ENCODE results near the gene EXOSC2.

Gene EXOSC2

GRCh38 chr9:130696139-130696650 is 2.6 kb downstream of the EXOSC2 start:
- Histone ChIP-seq H3K9me3 (ENCODE audit: control insufficient read depth in 2 of 2, low read length in 2 of 2) (no peaks in the 10 kb centered on the region), H3K4me3 (ENCODE audit: low read length in 2 of 2) (no peak overlapping the region), H3K9ac (ENCODE audit: low read length in 2 of 2) (no peak overlapping the region), H3K4me1 (ENCODE audit: control insufficient read depth, insufficient read depth, low read length) (peaks cover 28% of the 10 kb centered on the region), H3K27ac (ENCODE audit: low read length) (no peak overlapping the region), H3K27me3 (ENCODE audit: control insufficient read depth in 1 of 2, insufficient read depth in 2 of 2, low read length in 2 of 2) (no peaks in the 10 kb centered on the region), H3K36me3 (ENCODE audit: control insufficient read depth in 2 of 2, insufficient read depth in 2 of 2, low read length in 2 of 2) (peaks cover 22 to 39% of the 10 kb centered on the region in 2 donors)

- peaks cover 33% of the 10 kb centered on the region for H3K4me1 ChIP-seq (ENCODE audit: control insufficient read depth, insufficient read depth, low read length)
- no peak overlapping the region for H3K4me3 ChIP-seq (ENCODE audit: low read length in 2 of 2)
- no peaks in the 10 kb centered on the region for H3K27me3 ChIP-seq (ENCODE audit: control insufficient read depth in 1 of 2, insufficient read depth in 2 of 2, low read length in 2 of 2)
- peaks cover 29 to 43% of the 10 kb centered on the region in 2 donors for H3K36me3 ChIP-seq (ENCODE audit: control insufficient read depth in 2 of 2, insufficient read depth in 2 of 2, low read length in 2 of 2)
- no peaks in the 10 kb centered on the region for H3K9me3 ChIP-seq (ENCODE audit: control insufficient read depth in 2 of 2, low read length in 2 of 2)
- no peak overlapping the region for H3K9ac ChIP-seq (ENCODE audit: low read length in 2 of 2)
- H3K27ac ChIP-seq (ENCODE audit: low read length), result no peak overlapping the region
These were observed 3.4 kb downstream of the EXOSC2 start for GRCh38 chr9:130696996-130697395.

GRCh38 chr9:130698514-130698913 is 4.9 kb downstream of the EXOSC2 start:
- H3K9ac ChIP-seq (ENCODE audit: low read length in 2 of 2), result no peak overlapping the region
- no peaks in the 10 kb centered on the region for H3K27me3 ChIP-seq (ENCODE audit: control insufficient read depth in 1 of 2, insufficient read depth in 2 of 2, low read length in 2 of 2)
- H3K4me3 ChIP-seq (ENCODE audit: low read length in 2 of 2), result no peak overlapping the region
- no peak overlapping the region for H3K27ac ChIP-seq (ENCODE audit: low read length)
- H3K4me1 ChIP-seq (ENCODE audit: control insufficient read depth, insufficient read depth, low read length), result peaks cover 29% of the 10 kb centered on the region
- H3K36me3 ChIP-seq (ENCODE audit: control insufficient read depth in 2 of 2, insufficient read depth in 2 of 2, low read length in 2 of 2), result peaks cover 42 to 50% of the 10 kb centered on the region in 2 donors
- H3K9me3 ChIP-seq (ENCODE audit: control insufficient read depth in 2 of 2, low read length in 2 of 2), result no peaks in the 10 kb centered on the region

- Histone ChIP-seq H3K9me3 (ENCODE audit: control insufficient read depth in 2 of 2, low read length in 2 of 2) (no peaks in the 10 kb centered on the region), H3K27me3 (ENCODE audit: control insufficient read depth in 1 of 2, insufficient read depth in 2 of 2, low read length in 2 of 2) (no peaks in the 10 kb centered on the region), H3K27ac (ENCODE audit: low read length) (no peak overlapping the region), H3K36me3 (ENCODE audit: control insufficient read depth in 2 of 2, insufficient read depth in 2 of 2, low read length in 2 of 2) (peaks cover 47 to 56% of the 10 kb centered on the region in 2 donors), H3K4me1 (ENCODE audit: control insufficient read depth, insufficient read depth, low read length) (peaks cover 26% of the 10 kb centered on the region), H3K9ac (ENCODE audit: low read length in 2 of 2) (no peak overlapping the region), H3K4me3 (ENCODE audit: low read length in 2 of 2) (no peak overlapping the region)
These were observed 5.5 kb downstream of the EXOSC2 start for GRCh38 chr9:130699047-130699446.

- Histone ChIP-seq H3K36me3 (ENCODE audit: control insufficient read depth in 2 of 2, insufficient read depth in 2 of 2, low read length in 2 of 2) (peaks cover 48 to 54% of the 10 kb centered on the region in 2 donors), H3K27me3 (ENCODE audit: control insufficient read depth in 1 of 2, insufficient read depth in 2 of 2, low read length in 2 of 2) (no peaks in the 10 kb centered on the region), H3K9ac (ENCODE audit: low read length in 2 of 2) (no peak overlapping the region), H3K9me3 (ENCODE audit: control insufficient read depth in 2 of 2, low read length in 2 of 2) (no peaks in the 10 kb centered on the region), H3K27ac (ENCODE audit: low read length) (no peak overlapping the region), H3K4me3 (ENCODE audit: low read length in 2 of 2) (no peak overlapping the region), H3K4me1 (ENCODE audit: control insufficient read depth, insufficient read depth, low read length) (peaks cover 11% of the 10 kb centered on the region)
These were observed 7.8 kb downstream of the EXOSC2 start for GRCh38 chr9:130701059-130702022.

GRCh38 chr9:130703501-130703900 is 9.9 kb downstream of the EXOSC2 start:
- H3K4me3 ChIP-seq (ENCODE audit: low read length in 2 of 2), result no peak overlapping the region
- no peak overlapping the region for H3K27ac ChIP-seq (ENCODE audit: low read length)
- H3K9ac ChIP-seq (ENCODE audit: low read length in 2 of 2), result no peak overlapping the region
- no peaks in the 10 kb centered on the region for H3K9me3 ChIP-seq (ENCODE audit: control insufficient read depth in 2 of 2, low read length in 2 of 2)
- H3K36me3 ChIP-seq (ENCODE audit: control insufficient read depth in 2 of 2, insufficient read depth in 2 of 2, low read length in 2 of 2), result peaks cover 37 to 39% of the 10 kb centered on the region in 2 donors
- peaks cover 10% of the 10 kb centered on the region for H3K4me1 ChIP-seq (ENCODE audit: control insufficient read depth, insufficient read depth, low read length)
- H3K27me3 ChIP-seq (ENCODE audit: control insufficient read depth in 1 of 2, insufficient read depth in 2 of 2, low read length in 2 of 2), result no peaks in the 10 kb centered on the region

GRCh38 chr9:130707225-130707976 is 13.8 kb downstream of the EXOSC2 start:
- Histone ChIP-seq H3K27me3 (ENCODE audit: control insufficient read depth in 1 of 2, insufficient read depth in 2 of 2, low read length in 2 of 2) (no peaks in the 10 kb centered on the region), H3K27ac (ENCODE audit: low read length) (no peak overlapping the region), H3K36me3 (ENCODE audit: control insufficient read depth in 2 of 2, insufficient read depth in 2 of 2, low read length in 2 of 2) (peaks cover 17 to 18% of the 10 kb centered on the region in 2 donors), H3K4me1 (ENCODE audit: control insufficient read depth, insufficient read depth, low read length) (no peaks in the 10 kb centered on the region), H3K9ac (ENCODE audit: low read length in 2 of 2) (no peak overlapping the region), H3K9me3 (ENCODE audit: control insufficient read depth in 2 of 2, low read length in 2 of 2) (no peaks in the 10 kb centered on the region), H3K4me3 (ENCODE audit: low read length in 2 of 2) (no peak overlapping the region)

- Histone ChIP-seq H3K4me3 (ENCODE audit: low read length in 2 of 2) (no peak overlapping the region), H3K9me3 (ENCODE audit: control insufficient read depth in 2 of 2, low read length in 2 of 2) (no peaks in the 10 kb centered on the region), H3K9ac (ENCODE audit: low read length in 2 of 2) (no peak overlapping the region), H3K4me1 (ENCODE audit: control insufficient read depth, insufficient read depth, low read length) (peaks cover 8% of the 10 kb centered on the region), H3K36me3 (ENCODE audit: control insufficient read depth in 2 of 2, insufficient read depth in 2 of 2, low read length in 2 of 2) (no peaks in the 10 kb centered on the region), H3K27ac (ENCODE audit: low read length) (no peak overlapping the region), H3K27me3 (ENCODE audit: control insufficient read depth in 1 of 2, insufficient read depth in 2 of 2, low read length in 2 of 2) (no peaks in the 10 kb centered on the region)
These were observed 17.3 kb downstream of the EXOSC2 start for GRCh38 chr9:130710822-130711352.

- Histone ChIP-seq H3K36me3 (ENCODE audit: control insufficient read depth in 2 of 2, insufficient read depth in 2 of 2, low read length in 2 of 2) (no peaks in the 10 kb centered on the region), H3K27me3 (ENCODE audit: control insufficient read depth in 1 of 2, insufficient read depth in 2 of 2, low read length in 2 of 2) (no peaks in the 10 kb centered on the region), H3K27ac (ENCODE audit: low read length) (no peak overlapping the region), H3K4me1 (ENCODE audit: control insufficient read depth, insufficient read depth, low read length) (peaks cover 8% of the 10 kb centered on the region), H3K9ac (ENCODE audit: low read length in 2 of 2) (no peak overlapping the region), H3K4me3 (ENCODE audit: low read length in 2 of 2) (no peak overlapping the region), H3K9me3 (ENCODE audit: control insufficient read depth in 2 of 2, low read length in 2 of 2) (no peaks in the 10 kb centered on the region)
These were observed 17.9 kb downstream of the EXOSC2 start for GRCh38 chr9:130711469-130711868.

GRCh38 chr9:130712564-130713285 is 19.1 kb downstream of the EXOSC2 start:
- Histone ChIP-seq H3K4me3 (ENCODE audit: low read length in 2 of 2) (peak overlapping the region; percentile 78 to 81), H3K27me3 (ENCODE audit: control insufficient read depth in 1 of 2, insufficient read depth in 2 of 2, low read length in 2 of 2) (no peaks in the 10 kb centered on the region), H3K36me3 (ENCODE audit: control insufficient read depth in 2 of 2, insufficient read depth in 2 of 2, low read length in 2 of 2) (no peaks in the 10 kb centered on the region), H3K4me1 (ENCODE audit: control insufficient read depth, insufficient read depth, low read length) (peaks cover 13% of the 10 kb centered on the region), H3K27ac (ENCODE audit: low read length) (peak overlapping the region; percentile 90), H3K9me3 (ENCODE audit: control insufficient read depth in 2 of 2, low read length in 2 of 2) (no peaks in the 10 kb centered on the region), H3K9ac (ENCODE audit: low read length in 2 of 2) (peak overlapping the region; percentile 79 to 83)

All from stomach smooth muscle (tissue), 2 donors.